Measurements from ENCODE around the gene MRC2. TPM values are rescaled to one million over a fixed set of nuclear protein-coding genes. Genes with fewer than 3 reads are reported as not detected.

Gene MRC2
- total RNA-seq, 1 donor from 2014 or later = 374 TPM

DNA sequence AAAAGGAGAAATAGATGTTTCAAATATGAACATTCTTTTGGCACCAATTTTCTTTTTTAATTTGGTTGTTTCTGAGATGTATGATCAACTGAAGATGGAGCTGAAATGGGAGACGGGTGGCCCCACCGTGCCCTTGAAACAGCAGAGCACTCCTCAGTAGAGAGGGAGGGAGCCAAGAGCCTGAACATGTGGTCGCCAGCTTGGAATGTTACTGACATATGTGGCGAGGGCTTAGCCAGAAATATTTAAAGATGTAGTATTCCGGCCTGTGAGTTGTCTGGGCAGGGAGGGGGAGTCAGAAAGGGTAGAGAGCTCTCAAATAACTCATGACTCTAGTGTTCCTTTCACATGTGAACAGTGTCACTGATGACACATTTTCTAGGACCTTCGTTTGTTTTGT lies 13.3 kb upstream of the MRC2 start:
- DNase-seq (ENCODE audit: low spot score) = peak; percentile 78

- no peak for DNase-seq (ENCODE audit: low spot score)
These were observed 12.0 kb upstream of the MRC2 start for GRCh38 chr17:62615503-62615902.

DNA sequence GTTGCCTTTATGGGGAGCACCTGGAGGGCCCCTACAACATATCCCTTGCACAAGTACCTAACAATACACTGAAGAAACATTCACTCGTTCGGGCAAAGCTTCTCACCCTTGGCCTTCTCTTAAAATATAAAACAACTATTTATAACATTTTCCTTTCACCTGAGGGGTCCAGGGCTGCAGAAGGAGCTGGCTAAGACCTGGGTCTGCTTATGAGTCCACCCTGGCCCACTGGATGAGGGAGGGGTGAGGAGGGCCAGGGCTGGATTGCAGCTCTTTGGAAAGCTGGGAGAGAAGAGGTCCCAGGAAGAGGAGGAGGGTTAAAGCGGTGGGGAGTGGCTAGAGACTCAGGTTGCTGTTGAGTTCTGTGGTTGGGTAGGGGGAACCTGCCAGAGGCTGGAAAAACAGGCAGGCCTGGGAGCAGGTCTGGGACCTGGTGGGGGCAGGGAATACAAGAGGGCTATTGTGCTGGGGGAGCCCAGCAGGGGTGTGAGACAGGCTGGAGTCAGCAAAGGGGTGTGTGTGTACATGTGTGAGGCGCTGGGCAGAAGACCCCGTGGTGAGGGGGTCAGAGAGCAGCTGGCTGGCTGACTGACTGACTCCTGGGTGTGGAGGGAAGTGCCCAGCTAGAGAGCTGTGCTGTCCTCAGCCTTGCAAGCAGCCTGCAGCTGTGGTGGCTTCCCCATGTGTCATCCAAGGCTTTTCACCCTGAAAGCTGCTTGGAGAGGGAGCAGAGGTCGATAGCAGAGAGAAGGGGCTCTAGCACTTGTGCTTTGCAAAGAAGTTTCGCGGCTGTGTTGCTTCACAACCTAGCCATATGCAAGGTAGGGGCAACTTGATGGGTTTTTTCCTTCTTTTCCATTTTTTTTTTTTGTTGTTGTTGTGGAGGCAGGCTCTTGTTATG lies 10.2 kb upstream of the MRC2 start:
- DNase-seq (ENCODE audit: low spot score) = no peak

DNA sequence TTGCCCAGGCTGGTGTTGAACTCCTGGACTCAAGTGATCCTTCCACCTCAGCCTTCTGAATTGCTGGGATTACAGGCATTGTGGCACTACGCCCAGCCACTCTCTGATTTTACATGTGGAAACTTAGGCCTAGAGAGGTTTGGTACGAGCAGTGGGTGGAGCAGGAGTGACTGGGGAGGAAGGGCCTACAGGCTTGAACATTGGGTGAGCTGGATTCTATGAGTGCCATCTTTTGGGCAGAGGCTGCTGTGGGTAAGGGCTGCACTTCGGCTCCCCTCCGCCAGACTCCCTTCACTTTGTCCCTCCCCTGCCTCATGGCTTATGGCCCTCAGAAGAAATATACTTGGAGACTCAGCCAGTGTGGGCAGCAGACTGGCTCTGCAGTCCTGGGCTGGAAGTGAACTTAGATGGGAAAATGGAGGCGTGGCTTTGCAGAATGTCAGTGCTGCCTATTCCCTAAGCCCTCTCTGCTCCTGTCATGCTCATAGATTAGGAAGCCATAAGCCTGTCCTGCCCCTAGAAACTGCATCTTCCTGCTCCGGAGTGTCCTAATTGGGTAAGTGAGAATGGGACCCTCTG lies 9.5 kb upstream of the MRC2 start:
- DNase-seq (ENCODE audit: low spot score) = peak; percentile 90

DNA sequence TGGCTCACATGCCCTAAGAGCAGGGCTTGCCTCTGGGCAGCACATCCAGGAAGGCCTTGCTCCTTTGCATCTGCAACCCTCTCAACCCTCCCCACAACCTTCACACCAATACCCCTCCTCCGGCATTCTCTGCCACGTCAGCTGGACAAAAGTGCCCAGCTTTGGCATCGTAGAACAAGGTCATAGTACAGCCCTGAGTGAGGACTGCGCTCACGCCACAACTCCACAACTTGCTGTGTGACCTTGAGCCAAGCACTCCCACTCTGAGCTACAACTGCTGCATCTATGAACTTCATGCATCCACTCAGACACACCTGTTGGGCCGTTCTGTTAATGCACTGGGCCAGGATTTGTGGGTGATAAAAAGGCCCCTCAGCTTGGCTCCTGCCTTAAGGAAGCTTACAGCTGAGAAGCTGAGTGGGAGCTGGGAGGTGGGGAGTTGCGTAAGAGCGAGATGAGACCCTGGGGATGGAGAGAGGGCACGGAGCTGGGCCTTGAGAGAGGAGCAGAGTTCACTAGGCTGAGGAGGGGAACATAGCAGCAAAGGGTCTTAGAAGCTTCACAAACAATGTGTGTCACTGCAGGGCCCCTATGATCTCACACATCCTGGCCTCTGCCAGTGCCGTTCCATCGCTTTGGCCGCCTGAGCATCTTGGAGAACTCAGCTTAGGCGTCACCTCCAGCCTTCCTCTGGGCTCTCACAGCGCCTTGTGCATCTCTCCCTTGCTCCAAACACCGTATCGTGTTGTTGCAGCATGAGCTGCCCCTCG lies 8.6 kb upstream of the MRC2 start:
- DNase-seq (ENCODE audit: low spot score) = no peak

- DNase-seq (ENCODE audit: low spot score) = no peak
These were observed 7.9 kb upstream of the MRC2 start for GRCh38 chr17:62619417-62620155.

DNA sequence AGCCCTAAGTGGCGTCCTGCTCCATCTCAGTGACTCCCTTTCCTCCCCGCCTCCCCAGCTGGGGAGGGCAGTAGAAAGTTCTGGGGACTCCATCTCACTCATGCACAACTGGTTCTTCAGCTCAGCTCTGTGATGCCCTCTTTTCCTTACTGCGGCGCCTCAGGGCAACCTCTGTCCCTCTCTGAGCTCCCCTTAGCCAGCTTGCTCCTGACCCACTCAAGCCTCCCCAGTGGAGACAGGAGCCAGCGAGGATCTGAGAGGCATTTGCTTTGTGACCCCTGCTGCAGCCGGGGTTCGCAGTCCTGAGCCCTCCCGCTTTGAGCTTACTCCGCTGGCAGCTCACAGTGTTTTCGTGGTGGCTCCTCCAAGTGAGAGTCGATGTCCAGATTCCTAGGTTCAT lies 6.2 kb upstream of the MRC2 start:
- DNase-seq (ENCODE audit: low spot score) = no peak

DNA sequence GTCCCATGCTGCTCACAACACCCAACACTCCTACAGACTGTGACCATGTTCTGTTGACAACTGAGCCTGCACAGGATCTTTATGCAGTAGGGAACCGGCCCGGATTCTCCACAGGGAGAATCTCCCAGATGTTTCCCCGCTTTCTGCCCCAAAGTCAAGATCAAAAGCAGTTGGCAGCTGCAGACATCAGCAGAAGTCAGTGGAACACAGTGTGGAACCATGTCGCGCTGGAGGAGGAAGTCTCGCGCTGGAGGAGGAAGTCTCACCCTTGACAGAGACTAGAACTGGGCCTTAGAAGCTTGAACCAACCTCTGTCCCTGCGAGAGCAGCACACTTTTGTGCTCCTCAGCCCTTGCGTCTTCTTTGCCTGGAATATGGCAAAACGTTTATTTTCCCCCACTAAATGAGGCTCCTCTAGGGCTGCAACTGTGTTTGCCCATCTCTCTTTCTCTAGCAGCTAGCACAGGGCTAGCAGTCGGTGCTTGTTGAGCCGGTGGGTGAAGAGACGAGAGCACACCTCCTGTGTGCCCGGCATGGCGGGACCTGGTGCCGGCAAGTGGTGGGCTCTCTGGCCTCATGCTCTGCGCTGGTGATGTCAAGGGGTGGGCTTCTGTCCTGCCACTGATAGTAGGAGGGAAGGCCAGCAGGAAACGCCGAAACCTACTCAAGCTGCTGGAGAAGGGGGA lies 2.1 kb upstream of the MRC2 start:
- peak; percentile 45 for DNase-seq (ENCODE audit: low spot score)

GRCh38 chr17:62625870-62626200 lies 1.6 kb upstream of the MRC2 start:
- peak; percentile 98 for DNase-seq (ENCODE audit: low spot score)

GRCh38 chr17:62626719-62627218 lies 701 bp upstream of the MRC2 start:
- peak; percentile 91 for DNase-seq (ENCODE audit: low spot score)

DNA sequence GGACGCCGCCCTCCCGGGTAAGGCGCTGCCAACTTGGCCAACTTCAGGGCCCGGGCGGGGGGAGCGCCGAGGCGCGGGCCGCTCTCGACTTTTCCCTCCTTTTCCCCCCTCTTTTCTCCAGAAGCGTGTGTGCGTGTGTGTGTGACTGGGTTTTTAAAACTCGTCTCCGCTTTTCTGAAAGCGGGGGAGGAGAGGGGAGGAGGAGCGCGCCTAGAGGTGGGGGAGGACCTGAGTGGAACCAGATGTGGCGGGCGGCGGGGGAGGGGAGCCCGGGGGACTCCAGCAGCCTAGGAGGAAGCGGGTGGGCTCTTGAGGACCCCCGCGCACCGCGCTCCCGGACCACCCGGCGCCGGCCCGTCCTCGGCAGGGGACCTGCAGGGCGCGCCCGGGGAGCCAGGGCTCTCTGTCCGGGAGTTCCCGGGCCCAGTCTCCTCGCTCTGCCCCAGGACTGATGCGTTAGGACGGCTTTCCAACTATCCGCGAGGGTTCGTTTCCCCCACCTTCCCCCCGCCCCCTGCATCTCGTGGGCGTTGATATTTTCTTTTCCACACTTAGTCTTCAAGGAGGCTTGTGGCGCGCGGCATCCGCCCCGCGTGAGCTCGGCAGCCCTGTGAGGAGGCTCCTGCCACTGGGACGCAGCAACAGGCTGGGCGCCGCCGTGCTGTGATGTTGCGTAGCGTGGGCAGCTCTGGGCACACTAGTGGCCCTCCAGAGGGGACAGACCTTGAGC lies 599 bp downstream of the MRC2 start:
- peak; percentile 77 for DNase-seq (ENCODE audit: low spot score)

- peak; percentile 92 for DNase-seq (ENCODE audit: low spot score)
These were observed 1.5 kb downstream of the MRC2 start for GRCh38 chr17:62628831-62629555.

DNA sequence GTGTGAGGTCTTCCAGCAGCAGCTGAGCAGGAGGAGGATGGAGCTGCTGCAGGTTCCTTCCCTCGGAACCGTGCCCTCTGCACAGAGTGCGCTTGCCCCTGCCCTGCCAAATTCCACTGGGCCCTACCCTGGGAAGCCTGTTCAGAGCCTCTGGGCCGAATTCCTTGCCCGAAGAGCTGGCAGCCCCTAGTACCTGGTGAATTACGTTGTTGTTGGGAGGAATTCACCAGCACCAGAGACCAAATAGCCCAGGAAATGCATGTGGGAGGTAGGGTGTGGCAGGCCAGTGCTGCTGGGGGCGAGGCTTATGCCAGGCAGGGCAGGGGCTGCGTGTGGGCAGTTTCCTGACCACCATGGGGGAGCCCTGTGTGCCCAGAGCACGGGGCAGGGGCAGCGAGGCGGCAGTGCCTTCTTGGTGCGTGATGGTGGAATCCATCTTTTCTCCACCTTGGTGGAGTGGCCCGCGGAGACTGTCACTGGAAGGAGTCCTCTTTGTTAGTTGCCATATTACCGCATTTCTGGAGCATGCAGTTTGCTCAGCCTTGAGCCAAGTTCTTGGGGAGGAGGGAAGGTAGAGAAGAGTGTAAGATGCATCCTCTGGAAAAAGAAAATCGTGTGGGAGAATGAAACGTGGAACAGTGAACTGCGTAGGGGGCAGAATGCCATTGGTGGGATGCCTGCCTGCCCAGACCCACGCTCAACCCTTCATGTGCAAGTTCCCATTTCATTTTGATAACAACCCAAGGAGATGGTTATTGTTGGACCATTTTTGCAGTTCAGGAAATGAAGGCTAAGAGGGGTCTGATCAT lies 2.3 kb downstream of the MRC2 start:
- no peak for DNase-seq (ENCODE audit: low spot score)

DNA sequence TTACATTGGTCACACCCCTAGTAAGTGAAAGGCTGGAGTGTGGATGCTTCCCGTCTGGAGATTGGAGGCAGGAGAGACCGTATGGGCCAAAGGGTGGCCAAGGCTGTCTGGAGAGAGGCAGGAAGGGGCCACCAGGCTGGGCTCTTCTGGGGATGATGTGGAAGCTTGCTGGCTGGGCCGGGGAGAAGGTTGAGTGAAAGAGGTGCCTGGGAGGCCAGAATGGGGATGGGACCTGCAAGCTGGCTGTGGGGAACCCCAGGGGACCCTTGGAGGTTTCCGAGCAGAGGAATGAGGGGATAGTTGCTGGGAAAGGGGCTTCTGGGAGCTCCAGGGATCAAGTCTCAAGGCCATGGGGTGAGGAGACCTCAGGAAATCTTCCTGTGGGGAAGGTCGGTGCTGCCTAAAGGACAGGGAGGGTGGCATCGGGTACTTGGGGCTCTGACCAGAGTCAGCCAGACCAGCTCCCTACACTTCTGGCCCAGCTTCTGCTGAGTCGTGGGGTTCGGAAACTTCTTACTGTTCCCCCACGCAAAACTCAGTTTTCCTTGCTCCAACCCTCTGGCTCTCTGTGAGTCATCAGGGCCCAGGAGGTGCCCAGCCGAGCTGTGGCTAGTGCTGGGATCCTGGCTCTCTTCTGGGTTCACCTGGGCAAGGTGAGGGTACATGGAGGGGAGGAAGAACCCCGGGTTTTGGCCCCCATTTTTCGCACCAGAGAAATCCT lies 3.1 kb downstream of the MRC2 start:
- DNase-seq (ENCODE audit: low spot score) = no peak

DNA sequence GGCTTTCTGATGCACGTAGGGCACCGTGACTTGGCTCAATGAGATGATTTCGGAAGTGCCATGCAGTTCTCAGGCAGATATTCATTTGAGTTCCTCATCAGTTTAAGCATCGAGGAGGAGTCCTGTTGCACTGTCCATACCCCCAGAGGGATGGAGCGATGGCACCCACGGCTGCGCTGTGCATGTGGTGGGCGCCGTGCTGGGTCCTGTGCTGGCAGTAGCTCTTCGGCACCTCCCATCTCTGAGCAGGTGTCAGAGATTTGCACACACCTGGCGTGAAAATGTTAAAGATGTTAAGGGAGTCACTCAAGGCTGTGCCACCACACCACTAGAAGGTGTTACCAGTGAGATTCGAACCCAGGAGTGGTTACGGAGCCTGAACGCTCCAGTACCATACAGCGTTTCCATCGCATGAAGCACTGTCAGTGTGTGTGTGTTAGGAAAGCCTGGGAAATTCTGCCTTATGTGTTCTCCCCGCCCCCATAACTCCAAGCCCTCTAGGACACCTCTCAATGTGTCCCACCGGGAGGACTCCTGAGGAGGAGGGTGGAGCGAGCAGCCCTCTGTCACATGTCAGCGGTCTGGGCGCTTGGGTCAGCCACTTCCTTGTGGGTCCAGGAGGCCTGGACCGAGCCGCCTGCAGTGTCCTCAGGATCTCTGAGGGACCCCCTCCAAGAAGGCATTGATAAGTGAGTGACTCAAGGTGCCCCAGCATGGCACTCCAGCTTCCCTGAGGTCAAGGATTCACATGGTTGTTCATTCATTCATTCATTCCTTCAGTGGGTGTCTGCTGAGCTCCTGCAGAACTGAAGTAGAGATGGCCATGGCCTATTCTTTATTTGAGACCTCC lies 3.8 kb downstream of the MRC2 start:
- no peak for DNase-seq (ENCODE audit: low spot score)

DNA sequence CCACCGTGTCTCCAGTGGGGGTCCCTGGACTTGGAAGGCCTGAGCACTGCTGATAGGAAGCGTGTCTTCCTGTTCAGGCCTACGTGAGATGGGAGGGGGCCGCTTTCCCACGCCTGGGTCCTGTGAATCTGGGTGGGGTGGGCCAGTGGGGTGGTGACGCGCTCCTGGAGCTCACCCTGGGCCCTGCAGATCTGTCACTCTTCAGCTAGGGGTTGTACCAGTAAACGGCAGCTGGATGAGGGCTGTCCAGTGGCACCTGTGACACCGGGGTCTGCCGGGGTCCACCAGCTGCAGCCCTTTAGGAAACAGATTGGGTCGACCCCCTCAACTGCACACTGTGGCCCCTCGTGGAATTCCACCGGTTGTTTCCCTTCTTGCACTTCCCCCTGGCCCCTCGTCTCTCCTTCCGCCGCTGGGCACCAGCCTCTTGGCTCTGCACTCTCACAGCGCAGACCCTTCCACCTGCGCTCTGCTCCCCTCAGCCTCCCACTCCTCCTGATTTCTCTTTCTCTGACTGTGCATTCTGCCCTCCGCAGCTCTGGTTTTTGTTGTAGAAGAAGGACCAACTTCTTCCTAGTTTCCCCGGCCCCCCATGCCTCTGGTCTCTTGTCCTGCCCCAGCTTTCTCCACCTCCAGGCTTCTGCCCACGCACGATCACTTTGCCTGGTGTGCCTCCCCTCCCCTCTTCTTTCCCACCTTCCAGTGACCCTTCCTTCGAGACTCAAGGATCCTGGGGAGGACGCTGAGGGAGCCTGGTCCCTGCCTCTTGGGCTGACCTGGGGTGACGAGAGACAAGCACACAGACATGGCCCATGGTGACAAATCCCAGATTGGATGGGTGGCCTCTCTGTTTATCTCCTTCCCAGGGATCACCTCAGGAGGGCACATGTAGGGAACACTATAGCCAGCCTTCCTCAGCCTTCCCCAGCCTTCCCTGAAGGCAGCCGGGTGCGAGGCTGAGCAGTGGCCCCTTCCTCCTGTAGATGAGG lies 4.8 kb downstream of the MRC2 start:
- no peak for DNase-seq (ENCODE audit: low spot score)
